Astrocyte (in vitro differentiated cells and primary cell): ENCODE data around the gene BMP10.

ENCODE experiments used
- CTCF ChIP-seq: IDR thresholded peaks from 2 replicates; pipeline ENCODE4 v1.5.1; 2011; ENCODE audit warnings: low read depth, mild to moderate bottlenecking, inconsistent platforms, low read length, moderate library complexity; ENCODE audit not compliant: insufficient read depth
- EZH2 ChIP-seq: IDR thresholded peaks from 2 replicates; pipeline ENCODE4 v1.6.1; 2012; ENCODE audit warnings: mild to moderate bottlenecking, low read length, inconsistent platforms; ENCODE audit not compliant: insufficient read depth

GRCh38 chr2:68857855-68858456, 13.2 kb downstream of the BMP10 start:
- TF ChIP-seq CTCF = no peak
- no peak for TF ChIP-seq EZH2
